Measurements from ENCODE around the gene HAND2.

DNA sequence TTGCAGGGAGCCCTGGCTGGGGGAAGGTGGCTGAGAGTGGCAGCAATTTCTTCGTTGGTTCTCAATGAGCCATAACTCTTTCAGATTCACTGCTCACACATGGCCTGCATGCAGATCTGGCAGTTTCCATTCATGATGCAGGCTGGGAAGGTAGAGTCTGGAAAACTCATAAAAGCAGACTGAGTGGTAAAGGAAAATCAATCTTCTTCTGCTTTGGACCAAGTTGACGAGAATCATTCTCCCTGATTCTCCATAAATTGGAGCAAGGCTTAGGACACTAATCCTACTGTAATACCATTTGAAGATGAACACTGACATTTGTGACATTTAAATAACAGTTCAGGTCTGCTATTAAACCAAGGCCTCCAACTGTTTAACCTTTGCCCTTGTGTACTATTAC, 35.3 kb upstream of the HAND2 start:
- TF ChIP-seq CTCF (IDR thresholded peaks at IDR 0.05) = no peak
- no peak for TF ChIP-seq POLR2A (IDR thresholded peaks at IDR 0.05)
